GM18951 (cell line): ENCODE results near the gene SMOC2.
"Not testable (repeated sequence)": the region's sequence is repeated elsewhere in the genome, so short reads cannot be mapped to it uniquely, and the experiment has no call there.

Source experiments
- POLR2A ChIP-seq: IDR thresholded peaks from 4 replicates; pipeline ENCODE4 v1.6.1; 2011; ENCODE audit warnings: mild to moderate bottlenecking; ENCODE audit not compliant: insufficient read length, insufficient read depth; ENCODE audit errors: extremely low read depth
- in situ Hi-C: fragments of 300-500 bp; cut with MboI; formaldehyde crosslinking; loops from one replicate; pipeline ENCODE4 v1.12.0; 2022; ENCODE audit warnings: low sequenced_read_pairs, mixed read lengths, inconsistent platforms; ENCODE audit not compliant: unreplicated experiment

The SMOC2 gene

DNA sequence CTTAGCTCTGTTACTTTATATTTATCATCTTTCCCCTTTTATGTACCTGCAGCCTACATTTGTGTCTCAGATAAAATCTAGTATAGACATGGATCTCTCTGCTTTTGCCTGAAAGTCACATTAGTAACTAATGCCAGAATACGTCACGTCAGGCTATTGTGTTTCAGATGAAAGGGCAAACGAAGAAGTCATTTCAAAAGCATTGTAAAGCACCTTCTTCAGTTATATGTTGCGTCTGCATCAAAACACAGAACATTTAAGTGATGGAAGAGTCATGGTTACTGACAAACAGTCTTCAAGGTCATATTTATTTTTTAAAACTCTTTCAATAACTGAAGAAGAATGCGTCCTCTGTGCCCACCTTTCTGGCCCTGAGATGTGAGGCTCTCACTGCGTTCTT lies 119.1 kb downstream of the SMOC2 start:
- in situ Hi-C loops: no loop called here
- no peak for TF ChIP-seq POLR2A

DNA sequence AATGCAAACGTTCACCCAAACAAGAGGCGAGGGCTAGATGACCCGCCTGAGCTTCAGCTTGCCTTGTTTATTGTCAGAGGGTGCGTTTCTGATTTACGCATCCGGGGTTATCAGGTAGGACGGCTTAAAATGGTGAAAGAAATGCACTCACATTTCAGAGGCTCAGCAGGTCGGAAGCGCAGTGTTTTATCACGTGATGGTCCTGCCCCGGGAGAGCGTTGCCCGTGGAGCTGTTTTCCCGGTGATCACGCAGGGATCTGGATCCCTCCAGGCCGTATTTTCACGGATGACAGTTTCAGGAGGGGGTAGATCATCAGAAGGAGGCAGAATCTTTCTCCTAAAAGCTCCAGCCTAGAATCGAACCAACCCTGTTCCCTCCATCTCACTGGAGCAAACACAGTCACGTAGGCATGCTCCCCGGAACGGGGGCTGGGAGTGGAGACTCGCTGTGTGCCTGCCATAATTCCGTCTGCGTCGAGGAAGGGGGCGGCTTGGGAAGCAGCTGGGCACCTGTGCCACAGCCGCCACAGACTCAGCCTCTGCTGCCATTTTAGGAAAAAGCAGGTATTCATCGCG lies 121.7 kb downstream of the SMOC2 start:
- no peak for TF ChIP-seq POLR2A
- in situ Hi-C loops: no loop called here

DNA sequence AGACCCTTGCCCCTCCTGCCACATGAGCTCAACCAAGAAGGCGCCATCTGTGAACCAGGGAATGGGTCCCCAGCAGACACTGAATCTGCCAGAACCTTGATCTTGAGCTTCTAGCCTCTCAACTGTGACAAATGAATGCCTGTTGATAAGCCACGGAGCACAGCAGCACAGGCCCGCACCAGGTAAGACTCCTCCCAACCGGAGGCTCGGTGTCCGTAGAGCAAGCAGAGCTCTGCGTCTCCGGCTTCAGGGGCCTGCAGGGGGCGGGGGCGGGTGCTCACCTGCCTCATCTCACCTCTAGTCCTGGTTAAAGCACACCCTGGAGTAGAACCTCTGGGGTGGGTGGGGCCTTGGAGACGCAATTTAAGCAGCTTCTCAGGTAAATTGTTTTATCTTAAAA lies 122.7 kb downstream of the SMOC2 start:
- in situ Hi-C loops: no loop called here

DNA sequence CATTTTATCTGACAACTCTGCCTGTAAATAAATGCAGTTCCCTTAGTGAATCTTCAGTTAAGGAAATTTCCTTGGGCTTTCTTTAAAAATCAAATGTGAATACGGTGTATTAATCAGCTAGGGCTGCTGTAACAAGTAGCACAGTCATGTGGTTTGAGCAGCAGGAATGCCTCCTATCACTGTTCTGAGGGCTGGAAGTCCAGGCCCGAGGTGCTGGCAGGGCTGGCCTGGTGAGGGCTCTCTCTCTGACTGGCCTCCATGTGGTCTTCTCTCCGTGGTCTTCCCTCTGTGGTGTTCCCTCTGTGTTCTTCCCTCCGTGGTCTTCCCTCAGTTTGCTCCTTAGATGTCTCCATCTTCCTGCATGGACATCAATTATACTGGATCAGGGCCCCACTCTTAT lies 124.1 kb downstream of the SMOC2 start:
- in situ Hi-C loops: no loop called here

More for the DNA sequence above, 122.7 kb downstream of the SMOC2 start:
- TF ChIP-seq POLR2A: no peak

DNA sequence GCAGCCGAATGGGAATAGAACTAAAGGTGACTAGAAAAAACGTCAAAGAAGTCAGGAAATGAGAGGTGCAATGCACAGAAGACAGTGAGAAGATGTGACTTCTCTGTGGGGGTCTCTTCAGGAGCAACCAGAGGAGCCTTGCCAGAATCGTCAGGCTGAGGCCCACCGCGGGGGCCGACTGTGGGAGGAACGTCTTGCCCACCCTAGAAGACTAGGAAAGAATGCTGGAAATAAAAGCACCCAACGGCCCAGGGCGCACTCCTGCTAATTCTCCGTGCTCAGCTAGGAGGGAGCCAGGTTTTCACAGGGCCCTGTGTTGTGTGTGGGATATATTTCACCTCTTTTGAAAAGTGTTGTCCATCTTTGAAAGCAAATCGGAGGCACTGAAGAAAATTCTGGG lies 129.2 kb downstream of the SMOC2 start:
- TF ChIP-seq POLR2A: no peak
- in situ Hi-C loops: no loop called here

More for the DNA sequence above, 124.1 kb downstream of the SMOC2 start:
- no peak for TF ChIP-seq POLR2A

DNA sequence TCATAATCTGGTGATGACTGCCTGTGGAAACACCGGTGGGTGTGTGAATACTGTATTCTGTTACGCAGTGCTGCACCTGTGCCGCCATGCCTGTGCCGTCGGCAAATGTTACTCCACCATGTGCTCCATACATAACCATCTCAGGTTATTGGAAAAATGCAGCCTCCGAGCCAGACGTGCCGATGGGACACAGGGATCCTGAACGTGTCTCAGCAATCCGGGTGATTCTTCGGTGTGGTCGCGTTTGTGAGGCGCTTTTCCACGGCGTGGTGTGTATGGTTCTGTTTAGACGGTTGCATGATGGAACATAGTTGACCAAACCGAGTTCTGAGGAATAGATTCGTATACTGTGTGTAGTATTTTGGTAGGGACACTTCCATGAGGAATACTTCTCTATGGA lies 130.3 kb downstream of the SMOC2 start:
- in situ Hi-C loops: no loop called here
- no peak for TF ChIP-seq POLR2A

DNA sequence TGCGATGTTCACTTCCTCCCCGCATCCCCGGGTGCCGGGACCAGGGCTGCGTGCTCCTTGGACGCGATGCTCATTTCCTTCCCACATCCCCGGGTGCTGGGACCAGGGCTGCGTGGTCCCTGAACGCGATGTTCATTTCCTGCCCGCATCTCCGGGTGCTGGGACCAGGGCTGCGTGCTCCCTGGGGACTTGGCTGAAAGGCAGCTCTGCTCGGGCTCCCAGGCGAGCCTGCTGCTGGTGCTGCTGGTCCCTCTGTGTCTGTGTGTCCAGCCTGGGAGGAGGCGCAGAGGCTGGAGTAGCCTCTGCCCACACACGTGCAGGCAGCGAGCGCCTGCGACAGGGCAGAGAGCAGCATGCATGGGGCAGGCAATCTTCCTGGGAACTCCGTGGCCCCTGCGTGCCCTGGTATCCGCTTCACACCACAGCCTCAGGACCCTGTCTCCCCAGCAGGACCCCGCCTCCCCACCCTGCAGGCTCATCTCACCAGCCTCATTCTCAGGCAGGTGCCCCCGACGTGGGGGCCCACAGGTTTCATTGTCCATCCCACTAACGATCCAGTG lies 132.4 kb downstream of the SMOC2 start:
- in situ Hi-C loops: not testable (repeated sequence)

DNA sequence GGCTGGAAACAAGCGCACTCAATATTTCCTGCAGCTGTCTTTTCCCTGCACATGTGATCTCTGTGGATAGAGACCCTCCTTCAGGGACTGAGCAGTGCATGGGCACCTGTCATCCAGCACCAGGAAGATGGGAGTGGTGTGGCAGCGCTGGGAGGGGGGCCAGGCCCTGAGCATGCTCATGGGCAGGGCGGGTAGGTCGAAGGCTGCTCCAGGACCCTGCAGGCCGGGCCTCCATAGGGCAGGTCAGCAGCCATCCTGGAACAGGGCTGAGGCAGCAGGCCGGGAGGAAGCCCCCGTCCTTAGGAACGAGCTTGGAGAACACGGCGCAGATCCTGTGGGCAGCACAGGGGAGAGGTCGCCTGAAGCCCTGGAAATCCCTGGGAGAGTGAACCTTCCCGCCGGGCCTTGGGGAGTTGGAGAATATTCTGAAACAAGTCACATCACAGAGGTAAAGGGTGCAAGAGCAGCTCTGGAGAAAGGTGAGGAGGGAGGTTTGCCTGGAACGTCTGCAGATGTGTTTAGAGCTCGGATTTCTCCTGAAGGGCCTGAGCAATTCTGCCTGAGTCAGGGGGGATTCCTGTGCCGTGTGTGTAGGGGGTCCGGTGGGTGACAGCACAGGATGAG lies 133.2 kb downstream of the SMOC2 start:
- no peak for TF ChIP-seq POLR2A
- in situ Hi-C loops: no loop called here

DNA sequence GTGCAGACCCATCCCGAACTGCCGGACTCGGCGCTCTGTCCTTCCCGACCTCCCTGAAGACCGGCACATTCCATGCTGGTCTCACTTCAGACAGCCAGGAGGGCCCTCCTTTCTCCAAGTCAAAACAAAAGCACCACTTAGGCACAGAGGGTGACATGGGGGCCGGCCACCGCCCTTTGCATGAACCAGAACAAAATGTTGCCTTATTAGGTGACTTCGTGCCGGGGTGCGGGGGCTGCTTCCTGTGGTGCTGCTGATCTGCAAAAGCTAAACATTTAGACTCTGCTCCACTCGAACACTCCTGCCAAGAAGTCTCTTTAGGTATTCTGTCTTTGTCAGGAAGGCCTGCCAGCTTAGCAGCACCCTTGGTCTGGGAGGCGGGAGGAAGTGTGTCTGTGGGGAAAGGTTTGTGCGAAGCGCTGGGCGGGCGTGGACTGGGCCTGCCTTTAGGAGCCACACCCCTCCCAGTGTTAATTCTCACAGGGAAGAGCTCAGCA lies 133.8 kb downstream of the SMOC2 start:
- in situ Hi-C loops: no loop called here
- no peak for TF ChIP-seq POLR2A

DNA sequence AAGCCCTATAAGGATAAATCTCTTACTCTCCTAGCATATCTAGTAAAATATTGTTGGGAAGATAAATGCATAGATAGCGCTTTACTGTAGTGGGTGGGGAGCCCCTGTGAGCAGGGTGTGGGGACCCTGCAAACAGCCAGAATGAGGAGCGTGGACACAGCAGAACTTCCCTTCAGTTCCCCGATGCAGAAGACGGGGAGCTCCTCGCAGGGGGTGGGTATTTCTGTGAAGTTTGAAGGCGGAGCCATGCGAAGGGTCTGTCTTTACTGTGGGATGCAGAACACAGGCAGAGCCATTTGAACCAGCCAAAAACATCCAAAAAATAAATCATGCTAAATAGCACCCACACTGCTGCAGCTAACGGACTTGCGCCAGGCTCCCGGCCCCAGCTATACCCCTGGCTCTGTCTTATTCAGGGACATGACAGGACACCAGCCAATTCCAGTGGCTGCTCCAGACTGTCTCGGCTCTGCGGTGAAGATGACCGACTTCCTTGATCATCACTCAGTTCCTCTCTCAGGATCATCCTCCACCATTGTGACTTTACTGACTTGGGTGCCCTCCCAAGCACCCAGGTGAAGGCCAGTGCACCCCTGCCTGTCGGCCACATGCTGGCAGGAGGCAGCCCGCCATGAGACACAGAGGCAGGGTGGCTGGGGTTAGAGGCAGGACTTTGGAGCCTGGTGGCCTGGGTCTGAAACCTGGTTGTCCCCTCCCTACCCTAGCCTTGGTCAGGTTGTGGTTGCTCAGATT lies 134.5 kb downstream of the SMOC2 start:
- in situ Hi-C loops: no loop called here
- TF ChIP-seq POLR2A: no peak

DNA sequence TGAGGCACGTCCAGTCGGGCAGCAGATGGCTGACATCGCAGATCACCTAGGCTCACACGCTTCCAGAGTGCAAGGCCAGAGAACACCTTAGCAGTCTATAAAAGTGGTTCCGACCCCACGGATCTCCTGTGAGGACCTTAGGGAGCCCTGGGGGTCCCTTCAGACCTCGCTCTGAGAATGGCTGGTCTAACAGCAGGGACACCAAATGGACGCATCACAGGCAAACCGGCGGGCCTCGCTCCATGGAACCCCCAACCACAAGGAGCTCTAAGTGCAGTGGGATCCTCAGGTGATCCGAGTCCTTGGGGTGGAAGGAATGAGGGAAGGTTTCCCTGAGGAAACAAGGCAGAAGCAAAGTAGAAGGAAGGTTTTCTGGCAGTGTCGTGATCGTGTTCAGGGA lies 135.4 kb downstream of the SMOC2 start:
- no peak for TF ChIP-seq POLR2A
- in situ Hi-C loops: no loop called here

DNA sequence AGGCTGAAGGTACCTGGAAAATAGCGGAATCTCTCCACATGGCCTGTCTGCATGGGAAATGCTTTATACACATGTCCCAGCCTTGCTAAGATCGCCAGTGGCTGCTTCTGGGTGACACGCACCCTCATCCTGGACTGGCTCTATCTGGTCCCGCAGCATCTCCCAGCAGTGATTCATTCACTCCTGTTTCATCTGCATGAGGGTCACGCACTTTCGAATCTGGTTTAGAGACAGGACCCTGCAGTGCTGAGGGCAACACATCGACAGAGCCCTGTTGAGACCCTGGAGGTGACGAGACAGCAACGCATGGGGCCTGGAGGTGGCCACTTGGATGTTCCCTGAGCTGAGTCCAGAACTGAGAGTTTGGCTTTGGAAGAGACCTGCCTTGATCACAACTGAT lies 136.5 kb downstream of the SMOC2 start:
- in situ Hi-C loops: no loop called here
- TF ChIP-seq POLR2A: no peak

DNA sequence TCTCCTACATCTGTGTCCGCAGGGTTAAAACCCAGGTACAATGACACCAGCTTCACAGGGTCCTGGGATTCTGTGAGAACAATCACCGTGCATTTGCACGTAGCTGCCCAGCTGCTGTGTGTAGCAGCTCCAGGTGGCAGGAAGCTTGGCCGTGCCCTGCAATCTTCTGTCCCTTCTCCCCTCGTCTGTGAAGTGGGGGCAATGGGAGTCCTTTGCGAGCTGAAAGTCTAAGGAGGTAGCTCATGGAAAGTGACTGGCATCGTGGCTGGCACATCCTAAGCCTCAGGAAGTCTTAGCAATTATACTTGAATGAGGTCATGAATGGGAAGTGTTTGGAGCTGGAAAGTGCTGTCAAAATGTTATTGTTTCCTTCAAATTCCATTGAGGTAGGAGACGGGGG lies 137.1 kb downstream of the SMOC2 start:
- in situ Hi-C loops: no loop called here
- no peak for TF ChIP-seq POLR2A

DNA sequence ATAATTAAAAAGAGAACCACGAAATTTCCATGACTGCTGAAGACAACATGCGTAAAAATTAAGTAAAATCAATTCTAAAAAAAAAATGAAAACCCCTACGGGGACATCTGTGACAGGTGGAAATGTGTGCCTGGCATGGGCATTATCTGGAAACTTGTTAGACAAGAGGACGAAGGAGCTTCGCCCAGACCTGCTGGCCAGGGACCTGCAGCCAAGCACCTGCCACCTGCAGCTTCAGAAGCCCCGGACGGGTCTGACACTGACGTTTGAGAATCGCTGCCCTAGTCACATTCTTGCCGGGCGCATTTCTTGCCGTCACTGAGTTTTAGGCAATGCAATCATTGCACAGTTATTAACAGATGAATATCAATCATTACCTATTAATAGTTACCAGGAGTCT lies 140.3 kb downstream of the SMOC2 start:
- no peak for TF ChIP-seq POLR2A
- in situ Hi-C loops: no loop called here
